Measurements from ENCODE around the gene DIDO1.

DIDO1 gene

DNA sequence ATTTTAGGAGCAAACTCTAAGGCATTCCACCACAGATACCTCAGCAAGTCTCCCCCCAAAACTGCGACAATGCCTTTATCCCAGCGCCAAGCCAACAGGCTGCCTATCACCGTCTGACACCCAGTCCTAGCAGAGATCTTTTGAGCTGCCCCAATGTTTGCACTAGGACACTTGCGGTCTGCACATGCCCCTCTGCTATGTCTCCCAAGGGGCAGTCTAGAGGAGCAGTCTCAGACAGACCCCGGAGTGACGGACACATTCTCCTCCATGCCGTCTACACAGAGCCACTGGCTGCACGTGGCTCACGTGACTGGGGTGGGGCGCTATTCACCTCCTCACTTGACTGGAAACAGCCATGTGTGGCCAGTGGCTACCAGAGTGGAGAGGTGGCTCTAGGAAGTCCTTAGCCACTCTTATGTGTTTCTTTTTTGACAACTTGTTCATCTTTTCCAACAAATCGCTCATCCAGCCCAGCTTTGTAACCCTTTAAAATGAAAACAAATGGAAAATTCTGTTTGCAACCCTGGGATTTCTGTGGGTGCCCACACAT, 16.0 kb downstream of the DIDO1 start:
- no peak overlapping the region for H3K27ac ChIP-seq
- TF ChIP-seq, protein P1, sequence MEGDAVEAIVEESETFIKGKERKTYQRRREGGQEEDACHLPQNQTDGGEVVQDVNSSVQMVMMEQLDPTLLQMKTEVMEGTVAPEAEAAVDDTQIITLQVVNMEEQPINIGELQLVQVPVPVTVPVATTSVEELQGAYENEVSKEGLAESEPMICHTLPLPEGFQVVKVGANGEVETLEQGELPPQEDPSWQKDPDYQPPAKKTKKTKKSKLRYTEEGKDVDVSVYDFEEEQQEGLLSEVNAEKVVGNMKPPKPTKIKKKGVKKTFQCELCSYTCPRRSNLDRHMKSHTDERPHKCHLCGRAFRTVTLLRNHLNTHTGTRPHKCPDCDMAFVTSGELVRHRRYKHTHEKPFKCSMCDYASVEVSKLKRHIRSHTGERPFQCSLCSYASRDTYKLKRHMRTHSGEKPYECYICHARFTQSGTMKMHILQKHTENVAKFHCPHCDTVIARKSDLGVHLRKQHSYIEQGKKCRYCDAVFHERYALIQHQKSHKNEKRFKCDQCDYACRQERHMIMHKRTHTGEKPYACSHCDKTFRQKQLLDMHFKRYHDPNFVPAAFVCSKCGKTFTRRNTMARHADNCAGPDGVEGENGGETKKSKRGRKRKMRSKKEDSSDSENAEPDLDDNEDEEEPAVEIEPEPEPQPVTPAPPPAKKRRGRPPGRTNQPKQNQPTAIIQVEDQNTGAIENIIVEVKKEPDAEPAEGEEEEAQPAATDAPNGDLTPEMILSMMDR (IDR thresholded peaks at IDR 0.05), result no peak
- TF ChIP-seq ZFX (IDR thresholded peaks at IDR 0.05; ENCODE audit: borderline replicate concordance), result no peak

- TF ChIP-seq, protein P1 (IDR thresholded peaks at IDR 0.05), result no peak
- no peak for TF ChIP-seq ZFX (IDR thresholded peaks at IDR 0.05; ENCODE audit: borderline replicate concordance)
- H3K27ac ChIP-seq, result no peak overlapping the region
Measured at GRCh38 chr20:62908971-62909791, 17.1 kb downstream of the DIDO1 start.

GRCh38 chr20:62907384-62908317, 18.7 kb downstream of the DIDO1 start:
- no peak overlapping the region for H3K27ac ChIP-seq
- TF ChIP-seq, protein P1 (IDR thresholded peaks at IDR 0.05), result peak; percentile 69
- TF ChIP-seq ZFX (IDR thresholded peaks at IDR 0.05; ENCODE audit: borderline replicate concordance), result no peak

GRCh38 chr20:62906647-62907375, 19.5 kb downstream of the DIDO1 start:
- no peak for TF ChIP-seq ZFX (IDR thresholded peaks at IDR 0.05; ENCODE audit: borderline replicate concordance)
- TF ChIP-seq, protein P1 (IDR thresholded peaks at IDR 0.05), result no peak
- no peak overlapping the region for H3K27ac ChIP-seq

DNA sequence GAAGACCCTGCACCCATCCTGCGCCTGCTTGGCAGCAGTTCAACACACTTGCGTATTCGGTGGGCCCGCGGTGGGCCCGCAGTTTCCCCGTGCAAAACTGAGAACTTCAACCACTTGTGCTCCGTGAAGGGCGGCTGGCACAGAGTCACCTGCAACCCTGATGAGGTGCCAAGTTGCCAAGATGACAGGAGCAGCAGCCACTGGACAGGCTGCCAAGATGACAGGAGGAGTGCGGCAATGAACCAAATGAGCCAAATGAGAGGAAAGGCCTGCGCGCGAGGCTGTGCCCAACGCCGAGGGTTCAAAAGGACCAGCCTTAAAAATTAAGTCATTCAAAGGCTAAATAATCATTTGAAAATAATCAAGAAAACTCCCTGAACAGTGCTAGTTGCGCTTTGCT, 20.1 kb downstream of the DIDO1 start:
- TF ChIP-seq, protein P1 (IDR thresholded peaks at IDR 0.05), result no peak
- TF ChIP-seq ZFX (IDR thresholded peaks at IDR 0.05; ENCODE audit: borderline replicate concordance), result no peak
- no peak overlapping the region for H3K27ac ChIP-seq

- TF ChIP-seq, protein P1 (IDR thresholded peaks at IDR 0.05), result no peak
- no peak for TF ChIP-seq ZFX (IDR thresholded peaks at IDR 0.05; ENCODE audit: borderline replicate concordance)
- no peak overlapping the region for H3K27ac ChIP-seq
Measured at GRCh38 chr20:62905536-62906117, 20.7 kb downstream of the DIDO1 start.
